Measurements from ENCODE around the gene COPB2. TPM values are rescaled to one million over a fixed set of nuclear protein-coding genes. Genes with fewer than 3 reads are reported as not detected.

COPB2 gene
- total and polyA plus RNA-seq, 2 of the 8 experiments (the other 6 are each of a cell fraction or from before 2014, with no cell fraction given) = 40.3 to 119 TPM

DNA sequence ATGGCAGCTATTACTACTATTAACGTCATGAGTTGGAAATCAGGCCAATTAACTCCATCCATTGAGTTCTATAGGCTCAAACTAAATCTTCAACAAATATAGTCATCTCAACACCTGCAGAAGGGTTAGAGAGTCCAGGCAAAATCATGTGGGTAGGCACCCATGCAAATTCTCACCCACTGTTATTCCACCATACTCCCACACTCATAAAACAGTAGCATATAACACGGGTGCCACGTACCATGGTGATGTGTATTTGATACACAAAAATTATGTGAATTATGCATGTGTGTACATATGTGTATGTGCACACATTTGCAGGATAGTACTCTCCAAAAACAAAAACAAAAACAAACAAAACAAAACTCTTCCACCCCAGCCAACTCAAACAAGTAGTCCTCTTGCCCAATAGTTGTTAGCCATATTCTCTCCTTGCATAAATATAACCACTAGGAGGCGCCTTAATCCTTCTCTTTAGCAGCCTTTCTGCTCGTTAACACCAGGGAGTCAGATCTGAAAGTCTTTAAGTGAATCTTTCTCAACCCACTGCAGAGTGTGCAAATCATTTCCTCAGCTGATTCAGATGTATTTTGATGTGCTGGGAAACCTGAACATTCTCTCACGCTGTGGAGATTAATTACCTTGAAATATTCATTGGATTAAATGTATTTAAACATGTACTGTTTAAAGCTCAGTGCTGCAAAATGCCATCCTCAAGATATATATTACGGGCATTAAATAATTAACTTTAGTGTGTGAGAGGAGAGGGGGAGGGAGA lies 38.0 kb upstream of the COPB2 start:
- Histone ChIP-seq H3K36me3 (ENCODE audit: control insufficient read depth in 2 of 4, insufficient read depth in 4 of 4, low read length in 3 of 4) (no peaks in the 10 kb centered on the region; a peak in 1 of 8 replicates), H2AK5ac (ENCODE audit: low read depth, low read length) (no peak overlapping the region), H3K23ac (ENCODE audit: insufficient read length) (no peak overlapping the region), H3K79me2 (ENCODE audit: control insufficient read depth in 1 of 2, insufficient read depth in 2 of 2, low read length in 2 of 2) (no peaks in the 10 kb centered on the region), H3K9ac (replicated peaks in 1 of 4; ENCODE audit: extremely low read depth in 1 of 4, low read depth in 3 of 4, low read length in 3 of 4) (no peak overlapping the region), H4K91ac (replicated peaks; ENCODE audit: insufficient read length, low read length) (no peak overlapping the region), H2BK5ac (ENCODE audit: low read depth, low read length) (no peak overlapping the region), H3K4me2 (ENCODE audit: insufficient read depth in 1 of 2, low read depth in 2 of 2, low read length in 2 of 2) (no peak overlapping the region), H3K4me1 (replicated peaks in 1 of 4; ENCODE audit: control insufficient read depth in 3 of 4, insufficient read depth in 4 of 4, low read length in 3 of 4) (0 out of 7 replicates have a peak, but pooled peaks cover 0 to 3% (median 0%) of the 10 kb centered on the region in 4 experiments), H3K27me3 (replicated peaks in 1 of 4; ENCODE audit: control insufficient read depth in 3 of 4, extremely low read depth in 1 of 4, insufficient read depth in 3 of 4, low read length in 3 of 4) (no peaks in the 10 kb centered on the region), H2BK12ac (ENCODE audit: low read depth, low read length) (no peak overlapping the region), H4K8ac (ENCODE audit: extremely low read depth, insufficient read depth, low read length) (no peak overlapping the region), H2BK120ac (replicated peaks; ENCODE audit: low read depth, low read length) (no peak overlapping the region), H3K23me2 (ENCODE audit: low read depth, low read length) (no peaks in the 10 kb centered on the region), H3K18ac (ENCODE audit: extremely low read depth, low read length) (no peak overlapping the region), H3K79me1 (ENCODE audit: low read depth, low read length) (no peaks in the 10 kb centered on the region), H3K14ac (ENCODE audit: insufficient read length) (no peak overlapping the region), H3K4ac (replicated peaks; ENCODE audit: insufficient read length, low read depth, low read length) (no peak overlapping the region), H3K9me3 (ENCODE audit: insufficient read depth in 2 of 2, low read depth in 1 of 2, low read length in 1 of 2) (no peaks in the 10 kb centered on the region), H2BK15ac (ENCODE audit: low read length) (no peak overlapping the region), H3K27ac (ENCODE audit: low read depth, low read length) (no peak overlapping the region), H2BK20ac (ENCODE audit: low read length) (no peak overlapping the region), H3K4me3 (ENCODE audit: extremely low read depth in 1 of 4, insufficient read depth in 2 of 4, low read depth in 3 of 4, low read length in 4 of 4) (no peak overlapping the region), H2AFZ (ENCODE audit: low read length) (no peak overlapping the region), H4K5ac (ENCODE audit: insufficient read length, low read depth, low read length) (no peak overlapping the region), H4K20me1 (replicated peaks in 1 of 2; ENCODE audit: control insufficient read depth in 1 of 2, insufficient read depth in 2 of 2, low read length in 2 of 2) (peaks cover 0 to 2% of the 10 kb centered on the region in 2 experiments), H3K56ac (replicated peaks; ENCODE audit: insufficient read length, low read depth, low read length) (no peak overlapping the region)
- ChIA-PET POLR2A (ENCODE audit: partially characterized antibody) (interaction anchor here (0.8 to 0.9 kb wide), 2 partner anchors 53 to 137 kb away, joined by 3 to 4 read pairs; no protein-coding TSS in a partner anchor), CTCF (ENCODE audit: partially characterized antibody) (interaction anchor here (0.7 to 5.6 kb wide), 55 partner anchors 8 to 615 kb away, joined by 3 to 116 read pairs (median 5); partner anchors contain the start of gene RBP2)
- TF ChIP-seq, protein P1, sequence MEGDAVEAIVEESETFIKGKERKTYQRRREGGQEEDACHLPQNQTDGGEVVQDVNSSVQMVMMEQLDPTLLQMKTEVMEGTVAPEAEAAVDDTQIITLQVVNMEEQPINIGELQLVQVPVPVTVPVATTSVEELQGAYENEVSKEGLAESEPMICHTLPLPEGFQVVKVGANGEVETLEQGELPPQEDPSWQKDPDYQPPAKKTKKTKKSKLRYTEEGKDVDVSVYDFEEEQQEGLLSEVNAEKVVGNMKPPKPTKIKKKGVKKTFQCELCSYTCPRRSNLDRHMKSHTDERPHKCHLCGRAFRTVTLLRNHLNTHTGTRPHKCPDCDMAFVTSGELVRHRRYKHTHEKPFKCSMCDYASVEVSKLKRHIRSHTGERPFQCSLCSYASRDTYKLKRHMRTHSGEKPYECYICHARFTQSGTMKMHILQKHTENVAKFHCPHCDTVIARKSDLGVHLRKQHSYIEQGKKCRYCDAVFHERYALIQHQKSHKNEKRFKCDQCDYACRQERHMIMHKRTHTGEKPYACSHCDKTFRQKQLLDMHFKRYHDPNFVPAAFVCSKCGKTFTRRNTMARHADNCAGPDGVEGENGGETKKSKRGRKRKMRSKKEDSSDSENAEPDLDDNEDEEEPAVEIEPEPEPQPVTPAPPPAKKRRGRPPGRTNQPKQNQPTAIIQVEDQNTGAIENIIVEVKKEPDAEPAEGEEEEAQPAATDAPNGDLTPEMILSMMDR (IDR thresholded peaks at IDR 0.05; ENCODE audit: control extremely low read depth in 1 of 3, insufficient read depth in 1 of 3, low read depth in 1 of 3, low read length in 3 of 3) = peak in 2 of 3 experiments; percentile 75 to 77; a peak in 3 of 4 replicates
- TF ChIP-seq ASH2L (IDR thresholded peaks at IDR 0.05; ENCODE audit: low read length) = no peak
- TF ChIP-seq, protein P2, sequence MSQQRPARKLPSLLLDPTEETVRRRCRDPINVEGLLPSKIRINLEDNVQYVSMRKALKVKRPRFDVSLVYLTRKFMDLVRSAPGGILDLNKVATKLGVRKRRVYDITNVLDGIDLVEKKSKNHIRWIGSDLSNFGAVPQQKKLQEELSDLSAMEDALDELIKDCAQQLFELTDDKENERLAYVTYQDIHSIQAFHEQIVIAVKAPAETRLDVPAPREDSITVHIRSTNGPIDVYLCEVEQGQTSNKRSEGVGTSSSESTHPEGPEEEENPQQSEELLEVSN (IDR thresholded peaks at IDR 0.05) = no peak
- TF ChIP-seq YY1 (IDR thresholded peaks at IDR 0.05; ENCODE audit: low read depth, low read length) = 0 out of 2 replicates have a peak, but pooled peaks have one; percentile 34
- TF ChIP-seq RAD21 (IDR thresholded peaks at IDR 0.05 in 1 of 2, conservative IDR thresholded peaks at IDR 0.05 in 1 of 2; ENCODE audit: low read depth in 2 of 2, low read length in 2 of 2) = peak; percentile 90 to 96
- peak; percentile 98 for TF ChIP-seq CEBPB (IDR thresholded peaks at IDR 0.05; ENCODE audit: low read depth, low read length)
- WGBS, 2 experiments (ENCODE audit: extremely low coverage in 1 of 2, insufficient coverage in 1 of 2, insufficient read length in 1 of 2, insufficient replicate concordance in 2 of 2, low coverage in 1 of 2, low lambda C conversion rate in 2 of 2, missing lambda C conversion rate in 1 of 2) = 54% methylated on average over 7 of the region's 7 CpGs; no CpG with 5 or more reads in 1 of the 2 experiments
- FAIRE-seq (peak; percentile 68), DNase-seq (ENCODE audit: low read depth in 1 of 2, low spot score in 2 of 2) (no peak)

Measured in H1 (cell line).